Mucosa of descending colon (tissue), 3 donors: Measurements from ENCODE around the gene GALNT18. TPM values are rescaled to one million over a fixed set of nuclear protein-coding genes. Genes with fewer than 3 reads are reported as not detected.

ENCODE experiments used
- ATAC-seq: fragments of 200-7000 bp; cut with Tn5 transposase; one replicate; pipeline ENCODE4 v1.9.1; 2020; ENCODE audit warnings: mild to moderate bottlenecking, moderate library complexity
- DNase-seq, 3 donors: peaks; one replicate each; pipeline ENCODE4 v3.0.0-alpha.2; 2020
- H3K36me3 ChIP-seq: fragments of 200-600 bp; one replicate; pipeline ENCODE4 v1.8.0; 2021; ENCODE audit warnings: low read depth, mild to moderate bottlenecking
- H3K4me1 ChIP-seq: fragments of 200-600 bp; one replicate; pipeline ENCODE4 v1.8.0; 2021; ENCODE audit warnings: low read depth, mild to moderate bottlenecking
- H3K4me3 ChIP-seq: fragments of 200-600 bp; one replicate; pipeline ENCODE4 v1.8.0; 2021; ENCODE audit warnings: mild to moderate bottlenecking
- H3K9me3 ChIP-seq: fragments of 200-600 bp; one replicate; pipeline ENCODE4 v1.8.0; 2021; ENCODE audit warnings: mild to moderate bottlenecking
- intact Hi-C, 2 donors: fragments of 100-400 bp; cut with DNase I in 1 of 2; cut with micrococcal nuclease in 1 of 2; formaldehyde crosslinking; loops; one replicate each; pipeline versions ENCODE4 v1.11.0 to v1.11.1; 2022; cut with DNase I, micrococcal nuclease
- total RNA-seq, 3 donors: library from RNA; stranded (reverse); fragmentation: NEBNext Ultra II Directional in 2 of 3; extraction: Animal tissue kit (Norgen Biotek cat#: 25700) in 2 of 3; gene quantifications; one replicate each; pipeline versions ENCODE4 v1.2.1 to v1.2.4, GENCODE V29; 2021 to 2023
- TF ChIP-seq, protein P1 (sequence below): fragments of 200-600 bp; IDR thresholded peaks from one replicate; pipeline ENCODE4 v1.8.0; 2022; ENCODE audit warnings: antibody characterized with exemption, mild to moderate bottlenecking
- donor health status: DM: no; HTN: no; CAD: no; lungs with moderate emphysema.
- donor health status: DM: no; HTN: no; CAD: no.
- donor health status: DM: no; HTN: yes; CAD: no.

GALNT18 gene
- total RNA-seq, 3 donors from 2014 or later, result 2.0 to 27.8 (median 5.4) TPM

DNA sequence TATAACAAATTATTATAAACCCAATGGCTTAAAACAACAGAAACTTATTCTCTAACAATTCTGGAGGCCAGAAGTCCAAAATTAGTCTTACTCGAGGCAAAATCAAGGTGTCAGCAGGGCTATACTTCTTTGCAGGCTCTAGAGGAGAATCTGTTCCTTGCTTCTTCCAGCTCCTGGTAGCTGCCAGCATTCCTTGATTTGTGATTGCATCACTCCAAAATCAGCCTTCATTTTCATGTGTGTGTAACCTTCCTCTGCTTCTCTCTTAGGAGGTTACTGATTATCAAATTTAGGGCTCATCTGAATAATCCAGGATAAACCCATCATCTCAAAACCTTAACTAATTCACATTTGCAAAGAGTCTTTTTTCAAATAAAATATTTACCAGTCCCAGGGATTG lies 23.6 kb downstream of the GALNT18 start:
- DNase-seq, result no peak
- ATAC-seq, result no peak
- no peaks in the 10 kb centered on the region for H3K9me3 ChIP-seq
- TF ChIP-seq, protein P1, sequence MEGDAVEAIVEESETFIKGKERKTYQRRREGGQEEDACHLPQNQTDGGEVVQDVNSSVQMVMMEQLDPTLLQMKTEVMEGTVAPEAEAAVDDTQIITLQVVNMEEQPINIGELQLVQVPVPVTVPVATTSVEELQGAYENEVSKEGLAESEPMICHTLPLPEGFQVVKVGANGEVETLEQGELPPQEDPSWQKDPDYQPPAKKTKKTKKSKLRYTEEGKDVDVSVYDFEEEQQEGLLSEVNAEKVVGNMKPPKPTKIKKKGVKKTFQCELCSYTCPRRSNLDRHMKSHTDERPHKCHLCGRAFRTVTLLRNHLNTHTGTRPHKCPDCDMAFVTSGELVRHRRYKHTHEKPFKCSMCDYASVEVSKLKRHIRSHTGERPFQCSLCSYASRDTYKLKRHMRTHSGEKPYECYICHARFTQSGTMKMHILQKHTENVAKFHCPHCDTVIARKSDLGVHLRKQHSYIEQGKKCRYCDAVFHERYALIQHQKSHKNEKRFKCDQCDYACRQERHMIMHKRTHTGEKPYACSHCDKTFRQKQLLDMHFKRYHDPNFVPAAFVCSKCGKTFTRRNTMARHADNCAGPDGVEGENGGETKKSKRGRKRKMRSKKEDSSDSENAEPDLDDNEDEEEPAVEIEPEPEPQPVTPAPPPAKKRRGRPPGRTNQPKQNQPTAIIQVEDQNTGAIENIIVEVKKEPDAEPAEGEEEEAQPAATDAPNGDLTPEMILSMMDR, result no peak
- no peak overlapping the region for H3K4me3 ChIP-seq
- no peaks in the 10 kb centered on the region for H3K4me1 ChIP-seq
- no peaks in the 10 kb centered on the region for H3K36me3 ChIP-seq
- intact Hi-C loops, result no loop called here

DNA sequence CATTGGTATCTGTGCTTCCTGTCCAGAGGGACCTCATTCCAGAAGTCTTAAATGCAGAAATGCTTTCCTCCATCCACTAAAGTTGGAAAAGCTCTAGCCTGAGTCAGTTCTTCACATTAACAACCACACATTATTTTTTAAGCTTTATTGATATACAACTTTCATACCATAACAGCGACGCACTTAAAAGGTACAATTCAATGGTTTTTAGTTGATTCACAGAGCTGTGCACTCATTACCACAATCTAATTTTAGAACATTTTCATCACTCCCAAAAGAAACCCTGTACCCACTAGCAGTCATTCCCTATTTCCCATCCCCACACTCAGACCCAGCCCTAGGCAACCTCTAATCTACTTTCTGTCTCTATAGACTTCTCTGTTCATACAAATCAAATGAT lies 27.6 kb downstream of the GALNT18 start:
- Histone ChIP-seq H3K9me3 (no peaks in the 10 kb centered on the region), H3K36me3 (no peaks in the 10 kb centered on the region), H3K4me3 (no peak overlapping the region), H3K4me1 (no peaks in the 10 kb centered on the region)
- DNase-seq, result no peak
- no peak for ATAC-seq
- intact Hi-C loops, result no loop called here
- TF ChIP-seq, protein P1, result no peak

DNA sequence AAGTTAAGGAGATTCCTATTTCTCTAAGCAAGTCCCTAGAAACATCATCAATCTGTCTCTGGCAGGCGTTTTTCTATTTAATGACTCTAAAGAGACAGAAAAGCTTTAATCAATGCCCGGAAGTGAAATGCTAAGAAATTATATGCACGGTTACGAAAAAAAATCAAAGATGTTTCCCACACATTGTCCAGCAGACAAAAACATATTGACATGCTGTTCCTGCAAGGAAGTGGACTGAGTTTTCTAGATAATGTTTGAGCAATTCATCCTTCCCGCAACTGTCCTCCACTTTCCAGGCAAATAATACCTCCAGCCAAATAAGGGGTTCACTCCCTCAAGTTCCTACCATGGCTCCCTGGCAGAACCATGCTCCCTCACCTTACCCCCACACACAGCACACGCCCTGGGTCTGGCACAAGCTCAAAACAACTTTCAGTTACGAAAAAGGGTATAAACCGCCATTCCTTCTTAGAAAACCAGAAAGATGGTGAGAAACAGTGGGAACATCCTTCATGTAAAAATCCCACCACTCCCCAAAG lies 29.6 kb downstream of the GALNT18 start:
- Histone ChIP-seq H3K4me3 (no peak overlapping the region), H3K36me3 (no peaks in the 10 kb centered on the region), H3K9me3 (no peaks in the 10 kb centered on the region), H3K4me1 (no peaks in the 10 kb centered on the region)
- DNase-seq (no peak), ATAC-seq (no peak)
- TF ChIP-seq, protein P1, result no peak
- intact Hi-C loops, result no loop called here

DNA sequence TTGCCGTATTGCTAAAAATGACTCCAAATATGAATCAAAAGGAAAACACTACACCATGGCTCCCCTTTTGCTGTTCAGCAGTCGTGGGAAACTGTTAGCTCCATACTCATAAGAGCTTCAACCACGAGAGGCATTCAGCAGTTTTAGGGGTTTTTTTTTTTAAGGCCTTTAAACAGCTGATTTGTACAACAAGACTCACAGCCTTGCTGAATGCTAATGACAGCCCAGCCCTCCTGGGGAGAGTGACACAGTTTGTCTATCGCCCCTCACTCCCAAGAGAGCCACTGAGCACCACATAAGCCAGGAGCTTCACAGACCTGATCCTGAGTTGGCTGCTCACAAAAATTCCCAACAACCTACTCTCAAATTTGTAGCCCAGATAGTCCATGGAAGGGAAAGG lies 32.4 kb downstream of the GALNT18 start:
- Histone ChIP-seq H3K4me3 (no peak overlapping the region), H3K4me1 (no peaks in the 10 kb centered on the region), H3K9me3 (no peaks in the 10 kb centered on the region), H3K36me3 (no peaks in the 10 kb centered on the region)
- intact Hi-C loops, result no loop called here
- no peak for ATAC-seq
- DNase-seq, result no peak
- TF ChIP-seq, protein P1, result no peak

DNA sequence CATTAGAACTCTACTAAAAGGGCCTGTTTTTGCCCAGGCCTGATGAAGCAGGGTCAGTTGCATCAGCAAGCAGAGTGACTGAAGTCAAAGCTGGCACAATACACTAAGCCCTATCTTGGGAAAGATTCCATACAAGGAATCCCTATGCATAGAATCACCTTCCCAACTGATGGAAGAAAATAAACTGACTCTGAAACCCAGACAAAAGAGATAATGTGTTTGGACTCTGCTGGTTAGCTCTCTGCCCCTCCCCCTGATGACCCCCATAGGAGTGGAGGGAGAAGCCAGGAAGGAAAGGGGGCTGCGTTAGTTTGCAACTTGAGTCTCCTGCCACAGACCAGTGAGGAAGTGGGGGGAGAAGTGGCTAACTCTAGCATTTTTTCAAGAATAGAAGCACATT lies 32.9 kb downstream of the GALNT18 start:
- Histone ChIP-seq H3K4me1 (no peaks in the 10 kb centered on the region), H3K4me3 (no peak overlapping the region), H3K9me3 (no peaks in the 10 kb centered on the region), H3K36me3 (no peaks in the 10 kb centered on the region)
- ATAC-seq, result no peak
- DNase-seq, result no peak
- intact Hi-C loops, result no loop called here
- TF ChIP-seq, protein P1, result no peak

DNA sequence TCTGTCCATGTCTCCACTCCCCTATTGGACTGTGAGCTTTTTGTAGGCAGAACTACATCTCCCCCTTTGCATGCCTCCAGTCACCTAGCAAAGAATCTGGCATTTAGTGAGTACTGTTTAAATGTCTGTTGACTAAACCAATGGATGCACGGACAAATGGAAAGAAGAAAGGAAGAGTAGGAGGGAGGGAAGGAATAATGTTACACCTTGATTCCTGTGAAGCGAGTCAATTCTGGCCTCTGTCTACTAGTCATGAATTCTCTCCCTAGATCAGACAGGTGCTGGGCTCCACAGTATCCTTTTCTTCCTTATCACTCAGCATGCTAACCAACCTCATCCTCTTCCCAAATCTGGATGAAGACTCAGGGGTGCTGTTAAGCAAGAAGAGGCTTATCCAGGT lies 33.6 kb downstream of the GALNT18 start:
- Histone ChIP-seq H3K36me3 (no peaks in the 10 kb centered on the region), H3K9me3 (no peaks in the 10 kb centered on the region), H3K4me3 (no peak overlapping the region), H3K4me1 (no peaks in the 10 kb centered on the region)
- no peak for DNase-seq
- TF ChIP-seq, protein P1, result no peak
- ATAC-seq, result no peak
- intact Hi-C loops, result no loop called here
